GM12878 (cell line): ENCODE measurements around the gene NCOA6. TPM values are rescaled to one million over a fixed set of nuclear protein-coding genes. Genes with fewer than 3 reads are reported as not detected.
A peak's percentile ranks its signal among the peaks of the same experiment; 100 is the strongest.

ENCODE experiments used
- ATAC-seq: fragments of 200-7000 bp; cut with Tn5 transposase; 3 replicates; pipeline ENCODE4 v1.9.1; 2020; ENCODE audit warnings: mild to moderate bottlenecking, moderate library complexity
- BruUV-seq: library from RNA; stranded (reverse); fragments of 400-500 nt; replicated peaks from 2 replicates; lab custom pipeline; 2021; lab: Mats Ljungman, UMichigan
- CTCF ChIA-PET: fragments of 300-600 bp; sonication (Branson Sonifier 250); formaldehyde crosslinking; extraction: SDS; loops from one replicate; lab custom pipeline; 2021; ENCODE audit warnings: inconsistent platforms; lab: Yijun Ruan, JAX
- POLR2A ChIA-PET: fragments of 350-600 bp; formaldehyde crosslinking; extraction: SDS; loops from one replicate; lab custom pipeline; 2021; ENCODE audit warnings: inconsistent platforms; lab: Charles Lee
- RAD21 ChIA-PET: fragments of 300-600 bp; sonication (Branson Sonifier 250); formaldehyde crosslinking; loops from one replicate; lab custom pipeline; 2023; ENCODE audit warnings: antibody characterized with exemption; ENCODE audit not compliant: unreplicated experiment; lab: Charles Lee
- SMC1A ChIA-PET: fragments of 300-600 bp; sonication (Branson Sonifier 250); formaldehyde crosslinking; loops from one replicate; lab custom pipeline; 2023; ENCODE audit not compliant: unreplicated experiment, uncharacterized antibody; lab: Charles Lee
- DNase-seq: peaks from one replicate; pipeline ENCODE4 v3.0.0-alpha.2; 2011; ENCODE audit warnings: low read depth, low spot score
- FAIRE-seq: peaks from 3 replicates; lab custom pipeline; 2011; peaks lifted over from hg19 to GRCh38; lab: Jason Lieb, UNC
- H2AFZ ChIP-seq: 2 replicates; pipeline ENCODE4 v1.6.0; 2011; ENCODE audit warnings: low read depth, low read length, control low read depth; ENCODE audit not compliant: control insufficient read depth
- H3K27ac ChIP-seq: 2 replicates; pipeline ENCODE4 v1.5.1; 2011; ENCODE audit warnings: control low read depth; ENCODE audit not compliant: control insufficient read depth, insufficient read depth
- H3K27me3 ChIP-seq, 2 experiments: replicated peaks in 1 of 2; 2 replicates each; pipeline versions ENCODE4 v1.6.0 to v1.6.1; 2011; ENCODE audit warnings: low read length in 1 of 2; ENCODE audit not compliant: control insufficient read depth in 2 of 2, insufficient read depth in 2 of 2
- H3K36me3 ChIP-seq, 2 experiments: 2 replicates each; pipeline ENCODE4 v1.5.1; 2011; ENCODE audit warnings: low read length in 1 of 2; ENCODE audit not compliant: control insufficient read depth in 2 of 2, insufficient read depth in 2 of 2
- H3K4me1 ChIP-seq: 2 replicates; pipeline ENCODE4 v1.6.1; 2011; ENCODE audit warnings: mild to moderate bottlenecking, low read length, moderate library complexity, mixed read lengths; ENCODE audit not compliant: control insufficient read depth, insufficient read depth
- H3K4me2 ChIP-seq: 2 replicates; pipeline ENCODE4 v1.6.0; 2011; ENCODE audit warnings: control low read depth; ENCODE audit not compliant: control insufficient read depth, insufficient read depth
- H3K4me3 ChIP-seq: fragments of 200-600 bp; sonication (generic); 2 replicates; pipeline ENCODE4 v1.5.1; 2016
- H3K79me2 ChIP-seq: 2 replicates; pipeline ENCODE4 v1.6.0; 2011; ENCODE audit warnings: low read length; ENCODE audit not compliant: control insufficient read depth, insufficient read depth
- H3K9ac ChIP-seq: 2 replicates; pipeline ENCODE4 v1.8.0; 2011; ENCODE audit warnings: low read length, control low read depth, mixed read lengths; ENCODE audit not compliant: control insufficient read depth, insufficient read depth
- H3K9me3 ChIP-seq: replicated peaks from 3 replicates; pipeline ENCODE4 v1.5.1; 2011; ENCODE audit warnings: mild to moderate bottlenecking, low read length; ENCODE audit not compliant: control insufficient read depth, insufficient read depth
- H4K20me1 ChIP-seq: 2 replicates; pipeline ENCODE4 v1.6.0; 2011; ENCODE audit not compliant: control insufficient read depth, insufficient read depth
- IKZF2 ChIP-seq, 2 experiments: fragments of 450-650 bp; IDR thresholded peaks; 2 replicates each; pipeline ENCODE4 v1.6.1; 2017; ENCODE audit warnings: mild to moderate bottlenecking in 2 of 2, moderate library complexity in 2 of 2
- MYB ChIP-seq: fragments of 150-350 bp; IDR thresholded peaks from 2 replicates; pipeline ENCODE4 v1.6.1; 2014; ENCODE audit warnings: mild to moderate bottlenecking, low read depth, low read length, borderline replicate concordance
- PML ChIP-seq: IDR thresholded peaks from 2 replicates; pipeline ENCODE4 v1.6.1; 2012; ENCODE audit warnings: low read length, inconsistent platforms
- WGBS: methylation state at CpG from one replicate; pipeline ENCODE4 v1.1.6; 2016; ENCODE audit warnings: low lambda C conversion rate; ENCODE audit not compliant: insufficient replicate concordance, insufficient coverage; ENCODE audit errors: missing lambda C conversion rate; 5-methylcytosine and 5-hydroxymethylcytosine counted together
- in situ Hi-C: fragments of 300-500 bp; cut with MboI; formaldehyde crosslinking; loops from 9 replicates; pipeline ENCODE4 v1.14.3; 2018; ENCODE audit warnings: mixed read lengths
- intact Hi-C: fragments of 100-400 bp; cut with micrococcal nuclease; formaldehyde crosslinking; loops from one replicate; pipeline ENCODE4 v1.14.2; 2022; ENCODE audit not compliant: unreplicated experiment
- polyA plus RNA-seq, 11 experiments: library from polyadenylated mRNA; depleted of rRNA in 4 of 11; unstranded in 6 of 11; stranded (reverse) in 5 of 11; fragments of >200 nt; fragmentation: Nextera tagmentation in 4 of 11; fragmentation: Illumina TruSeq in 1 of 11; extraction: Ambion mirVana in 4 of 11; extraction: Trizol in 1 of 11; gene quantifications; 1 replicate in 1 of 11; 2 replicates in 10 of 11; pipeline versions ENCODE4 v1.2.1 to v1.2.3, GENCODE V29; 2011 to 2016; ENCODE audit warnings: inconsistent platforms in 2 of 11, missing spikeins in 2 of 11, low read depth in 1 of 11
- total RNA-seq, 4 experiments: library from RNA; depleted of rRNA in 3 of 4; stranded (reverse); fragments of >200 nt in 3 of 4; fragmentation: Illumina TruSeq in 1 of 4; extraction: Trizol in 1 of 4; gene quantifications; 2 replicates each; pipeline versions ENCODE4 v1.2.1 to v1.2.3, GENCODE V29; 2013 to 2021

Gene NCOA6
- total and polyA plus RNA-seq, 10 of the 15 experiments (the other 5 are each of a cell fraction or from before 2014, with no cell fraction given), result 6.1 to 20.6 (median 12.6) TPM

GRCh38 chr20:34711813-34712430, 113.5 kb downstream of the NCOA6 start:
- RAD21 ChIA-PET, result interaction anchor here (1.3 to 7.0 kb wide), 8 partner anchors 8 to 399 kb away, joined by 5 to 112 read pairs (median 6); partner anchors contain the start of genes DYNLRB1 and TP53INP2
- Histone ChIP-seq H3K4me3 (no peak overlapping the region), H3K4me2 (0 out of 2 replicates have a peak overlapping the region, but pooled peaks have one; percentile 3), H3K79me2 (peaks cover 4% of the 10 kb centered on the region), H3K9me3 (no peaks in the 10 kb centered on the region), H4K20me1 (no peaks in the 10 kb centered on the region), H3K9ac (no peak overlapping the region), H3K4me1 (peaks cover 23% of the 10 kb centered on the region), H2AFZ (no peak overlapping the region), H3K27me3 (no peaks in the 10 kb centered on the region), H3K27ac (peak overlapping the region; percentile 5; the same call in 1 of the 2 replicates), H3K36me3 (peaks cover 0 to 4% of the 10 kb centered on the region in 2 experiments; a peak in 3 of 4 replicates)
- POLR2A ChIA-PET, result interaction anchor here (2.5 to 3.1 kb wide), 2 partner anchors 8 kb away, joined by 11 to 18 read pairs; partner anchors contain the start of gene TP53INP2
- TF ChIP-seq IKZF2 (IDR thresholded peaks at IDR 0.05) (0 out of 4 replicates have a peak, but pooled peaks of 1 of the 2 experiments have one; percentile 12), MYB (no peak), PML (0 out of 2 replicates have a peak, but pooled peaks have one; percentile 1)
- DNase-seq (no peak), ATAC-seq (no peak), FAIRE-seq (no peak)
- 81% methylated on average over 3 of the region's 3 CpGs for WGBS
- CTCF ChIA-PET, result interaction anchor here (0.8 to 10.2 kb wide), 3 partner anchors 42 to 173 kb away, joined by 3 to 118 read pairs (median 5); no protein-coding TSS in a partner anchor
- no TSS peak for BruUV-seq
- intact Hi-C loops (loop anchor here (2.0 kb wide), 1 partner anchor 43 kb away; no protein-coding TSS in a partner anchor), in situ Hi-C loops (no loop called here)
- SMC1A ChIA-PET, result interaction anchor here (1.1 to 13.1 kb wide), 5 partner anchors 8 to 129 kb away, joined by 3 to 146 read pairs (median 8); no protein-coding TSS in a partner anchor
